Measurements from ENCODE around the gene MAPK8IP2.
A peak's percentile ranks its signal among the peaks of the same experiment; 100 is the strongest.
"Not testable (repeated sequence)": the region's sequence is repeated elsewhere in the genome, so short reads cannot be mapped to it uniquely, and the experiment has no call there.

Gene MAPK8IP2

DNA sequence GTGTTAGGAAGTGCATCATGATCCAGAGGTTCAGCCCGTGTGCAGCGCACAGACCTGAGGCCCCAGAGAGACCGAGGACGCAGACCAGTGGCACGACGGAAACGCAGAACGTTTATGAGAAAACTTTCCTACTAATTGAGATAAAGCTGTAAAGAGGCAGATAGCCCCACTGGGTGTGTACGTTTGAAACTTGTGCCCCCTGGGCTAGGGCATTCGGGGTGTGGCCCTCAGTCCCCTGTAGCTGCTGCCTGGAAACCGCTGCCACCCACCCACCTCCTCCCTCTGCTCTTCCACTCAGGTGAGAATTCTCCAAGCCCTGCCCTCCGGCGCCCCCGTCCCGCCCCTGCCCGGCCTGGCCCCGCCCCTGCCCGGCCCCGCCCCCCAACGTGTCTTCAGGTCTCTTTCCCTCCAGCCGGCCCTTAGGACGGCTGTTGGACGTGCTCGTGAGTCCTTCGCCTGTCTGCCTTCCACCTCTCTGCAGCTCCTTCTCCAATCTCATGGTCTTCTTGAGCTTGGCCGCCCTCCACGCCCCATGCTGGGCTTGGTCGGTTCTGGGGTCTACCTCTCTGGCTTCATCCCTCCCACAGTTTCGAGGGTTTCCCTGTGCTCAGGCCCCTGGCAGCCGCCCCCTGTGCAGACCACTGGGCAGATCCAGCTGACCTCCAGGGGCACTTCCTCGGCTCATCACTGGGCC, 12.1 kb downstream of the MAPK8IP2 start:
- ChIA-PET POLR2A (no interaction called here), CTCF (interaction anchor here (2.0 kb wide), 1 partner anchor 8 kb away, joined by 10 read pairs; no protein-coding TSS in a partner anchor)
- no peak overlapping the region for H3K4me3 ChIP-seq (ENCODE audit: low read depth, low read length)
- DNase-seq (ENCODE audit: low read depth, low spot score), result no peak
- no peak for TF ChIP-seq CTCF (IDR thresholded peaks at IDR 0.05; ENCODE audit: insufficient read depth, low read length, missing control alignments)

GRCh38 chr22:50613291-50613981, 12.8 kb downstream of the MAPK8IP2 start:
- no peak overlapping the region for H3K4me3 ChIP-seq (ENCODE audit: low read depth, low read length)
- no peak for TF ChIP-seq CTCF (IDR thresholded peaks at IDR 0.05; ENCODE audit: insufficient read depth, low read length, missing control alignments)
- CTCF ChIA-PET, result no interaction called here
- POLR2A ChIA-PET, result no interaction called here
- no peak for DNase-seq (ENCODE audit: low read depth, low spot score)

DNA sequence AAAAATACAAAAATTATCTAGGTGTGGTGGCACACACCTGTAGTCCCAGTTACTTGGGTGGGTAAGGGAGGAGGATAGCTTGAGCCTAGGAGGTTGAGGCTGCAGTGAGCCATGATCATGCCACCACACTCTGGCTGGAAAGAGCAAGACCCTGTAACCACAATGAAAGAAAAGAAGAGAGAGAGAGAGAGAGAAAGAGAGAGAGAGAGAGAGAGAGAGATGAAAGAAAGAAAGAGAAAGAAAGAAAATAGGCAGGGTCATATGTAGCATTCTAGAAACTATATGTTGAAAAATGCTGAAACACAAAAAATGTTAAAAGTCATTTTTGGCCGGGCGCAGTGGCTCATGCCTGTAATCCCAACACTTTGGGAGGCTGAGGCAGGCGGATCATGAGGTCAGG, 13.7 kb downstream of the MAPK8IP2 start:
- CTCF ChIA-PET; DNase-seq (ENCODE audit: low read depth, low spot score); H3K4me3 ChIP-seq (ENCODE audit: low read depth, low read length): not testable (repeated sequence)
- POLR2A ChIA-PET, result interaction anchor here (0.6 kb wide), 1 partner anchor 115 kb away, joined by 3 read pairs; no protein-coding TSS in a partner anchor

DNA sequence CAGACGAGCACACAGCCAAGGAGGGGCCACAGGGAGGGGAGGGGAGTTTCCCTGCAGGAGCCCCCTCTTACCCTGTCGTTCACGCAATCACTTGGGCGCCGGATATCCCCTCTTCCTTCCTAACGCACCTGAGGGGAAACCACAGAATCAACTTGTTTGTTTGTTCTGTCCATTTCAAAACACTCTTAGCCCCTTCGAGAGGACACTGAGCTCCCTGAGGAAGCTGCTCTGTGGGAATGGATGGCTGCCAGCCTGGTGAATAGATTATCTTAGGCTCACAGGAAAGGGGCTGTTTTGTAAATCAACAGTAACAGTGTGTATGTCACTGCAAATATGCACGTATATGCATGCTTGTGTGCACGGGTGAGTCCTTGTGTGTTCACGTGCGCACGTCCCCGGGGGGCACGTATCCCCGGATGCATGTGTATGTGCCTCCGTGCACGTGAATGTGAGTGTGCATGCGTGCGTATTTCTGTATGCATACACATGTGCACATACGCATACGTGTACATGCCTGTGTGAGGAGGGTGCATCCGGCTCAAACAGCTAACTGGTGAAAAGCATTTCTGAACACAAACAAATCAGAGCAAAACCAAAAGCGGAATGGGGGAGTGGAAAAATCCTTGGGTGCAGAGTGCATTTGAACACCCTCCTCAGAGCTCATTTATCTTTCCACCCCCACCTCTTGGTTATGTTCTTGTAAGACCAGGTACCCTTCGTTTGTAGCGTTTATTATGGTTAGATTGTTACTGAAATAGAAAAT, 20.2 kb downstream of the MAPK8IP2 start:
- POLR2A ChIA-PET, result interaction anchor here (1.8 kb wide), 1 partner anchor 95 kb away, joined by 14 read pairs; the partner anchor contains the start of gene SCO2
- DNase-seq (ENCODE audit: low read depth, low spot score), result no peak
- no peak overlapping the region for H3K4me3 ChIP-seq (ENCODE audit: low read depth, low read length)
- TF ChIP-seq CTCF (IDR thresholded peaks at IDR 0.05; ENCODE audit: insufficient read depth, low read length, missing control alignments), result no peak
- CTCF ChIA-PET, result interaction anchor here (0.6 to 3.5 kb wide), 43 partner anchors 9 to 383 kb away, joined by 3 to 33 read pairs (median 4); partner anchors contain the start of genes CPT1B, HDAC10, KLHDC7B and LMF2

- no peak overlapping the region for H3K4me3 ChIP-seq (ENCODE audit: low read depth, low read length)
- no peak for DNase-seq (ENCODE audit: low read depth, low spot score)
- ChIA-PET CTCF (interaction anchor here (0.6 to 3.5 kb wide), 35 partner anchors 9 to 384 kb away, joined by 3 to 33 read pairs (median 4); partner anchors contain the start of genes HDAC10, KLHDC7B, LMF2 and NCAPH2), POLR2A (interaction anchor here (1.8 kb wide), 1 partner anchor 96 kb away, joined by 14 read pairs; the partner anchor contains the start of gene SCO2)
- TF ChIP-seq CTCF (IDR thresholded peaks at IDR 0.05; ENCODE audit: insufficient read depth, low read length, missing control alignments), result no peak
Observed at GRCh38 chr22:50621356-50621880, 20.8 kb downstream of the MAPK8IP2 start.

DNA sequence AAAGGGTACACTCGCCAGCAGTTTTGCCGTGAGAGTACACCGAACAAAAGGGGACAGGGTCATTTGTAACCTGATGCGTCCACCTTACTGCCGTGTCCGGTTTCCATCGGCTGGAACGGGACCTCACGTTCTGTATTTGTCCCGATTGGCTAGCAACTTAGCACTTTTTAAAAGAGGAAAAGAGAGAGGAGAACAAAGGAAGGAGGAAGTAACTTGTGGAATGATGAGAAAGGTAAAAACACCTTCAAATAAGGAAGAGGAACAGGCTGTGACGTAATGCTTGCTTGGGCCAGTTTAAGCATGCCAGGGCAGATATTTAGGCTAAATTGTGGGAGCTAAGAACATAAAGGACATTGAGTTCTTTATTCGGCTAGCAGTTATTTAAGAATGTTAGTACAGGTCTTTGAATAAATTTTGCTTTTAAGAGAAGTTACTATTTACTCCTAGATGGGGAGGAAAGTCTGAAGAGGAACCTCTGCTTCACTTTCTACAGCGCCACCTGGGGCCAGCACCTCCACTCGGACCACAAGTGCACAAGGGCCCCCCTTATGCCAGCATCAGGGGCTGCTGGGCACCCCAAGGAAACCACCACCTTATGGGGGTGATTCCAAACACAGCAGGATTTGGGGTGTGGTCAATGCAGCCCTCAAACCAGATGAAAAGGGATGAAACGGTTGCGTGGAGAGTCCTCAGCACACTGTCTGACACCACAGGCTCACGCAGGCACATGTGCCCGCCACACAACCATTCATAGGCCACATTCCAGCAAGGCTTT, 21.5 kb downstream of the MAPK8IP2 start:
- no peak for DNase-seq (ENCODE audit: low read depth, low spot score)
- peak; percentile 10 for TF ChIP-seq CTCF (IDR thresholded peaks at IDR 0.05; ENCODE audit: insufficient read depth, low read length, missing control alignments)
- H3K4me3 ChIP-seq (ENCODE audit: low read depth, low read length), result no peak overlapping the region
- POLR2A ChIA-PET, result no interaction called here
- CTCF ChIA-PET, result interaction anchor here (1.2 to 3.5 kb wide), 16 partner anchors 10 to 371 kb away, joined by 4 to 33 read pairs (median 6); partner anchors contain the start of genes HDAC10, KLHDC7B and SCO2

Measured in AG04449 (cell line).